Coronary artery (tissue), 2 donors: ENCODE data around the gene NEK3.
"Not testable (repeated sequence)": the region's sequence is repeated elsewhere in the genome, so short reads cannot be mapped to it uniquely, and the experiment has no call there.

Experiments
- DNase-seq: peaks from one replicate; pipeline ENCODE4 v3.0.0-alpha.2; 2017; ENCODE audit warnings: low spot score
- H3K27ac ChIP-seq, 2 donors: fragments of 200-600 bp; sonication (generic); one replicate each; pipeline ENCODE4 v1.5.1; 2016 to 2019
- H3K4me3 ChIP-seq: fragments of 200-600 bp; sonication (generic); 2 replicates; pipeline ENCODE4 v1.5.1; 2016; ENCODE audit warnings: mild to moderate bottlenecking, moderate library complexity
- TF ChIP-seq, protein P1 (sequence below): fragments of 200-600 bp; sonication (generic); IDR thresholded peaks from one replicate; pipeline ENCODE4 v1.5.1; 2019; ENCODE audit warnings: antibody characterized with exemption

The NEK3 gene

DNA sequence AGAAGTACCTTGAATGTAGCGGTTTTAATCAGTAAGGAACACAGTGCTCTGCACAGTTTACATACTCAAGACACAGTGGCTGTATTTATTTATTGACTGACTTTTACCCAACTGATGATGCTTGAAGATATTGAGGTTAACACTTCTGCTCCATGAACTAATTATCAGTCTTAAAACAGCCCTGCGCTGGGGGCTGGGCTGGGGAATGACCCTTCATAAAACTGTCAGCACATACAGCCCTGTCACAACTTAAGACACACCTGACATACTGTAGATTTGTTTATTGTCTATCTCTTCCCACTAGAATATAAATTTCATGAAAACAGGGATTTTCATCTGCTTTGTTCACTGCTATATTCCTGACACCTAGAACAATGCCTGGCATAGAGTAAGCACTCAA lies 41.3 kb downstream of the NEK3 start:
- H3K27ac ChIP-seq = no peak overlapping the region
- DNase-seq = no peak
- TF ChIP-seq, protein P1, sequence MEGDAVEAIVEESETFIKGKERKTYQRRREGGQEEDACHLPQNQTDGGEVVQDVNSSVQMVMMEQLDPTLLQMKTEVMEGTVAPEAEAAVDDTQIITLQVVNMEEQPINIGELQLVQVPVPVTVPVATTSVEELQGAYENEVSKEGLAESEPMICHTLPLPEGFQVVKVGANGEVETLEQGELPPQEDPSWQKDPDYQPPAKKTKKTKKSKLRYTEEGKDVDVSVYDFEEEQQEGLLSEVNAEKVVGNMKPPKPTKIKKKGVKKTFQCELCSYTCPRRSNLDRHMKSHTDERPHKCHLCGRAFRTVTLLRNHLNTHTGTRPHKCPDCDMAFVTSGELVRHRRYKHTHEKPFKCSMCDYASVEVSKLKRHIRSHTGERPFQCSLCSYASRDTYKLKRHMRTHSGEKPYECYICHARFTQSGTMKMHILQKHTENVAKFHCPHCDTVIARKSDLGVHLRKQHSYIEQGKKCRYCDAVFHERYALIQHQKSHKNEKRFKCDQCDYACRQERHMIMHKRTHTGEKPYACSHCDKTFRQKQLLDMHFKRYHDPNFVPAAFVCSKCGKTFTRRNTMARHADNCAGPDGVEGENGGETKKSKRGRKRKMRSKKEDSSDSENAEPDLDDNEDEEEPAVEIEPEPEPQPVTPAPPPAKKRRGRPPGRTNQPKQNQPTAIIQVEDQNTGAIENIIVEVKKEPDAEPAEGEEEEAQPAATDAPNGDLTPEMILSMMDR = no peak
- H3K4me3 ChIP-seq = no peak overlapping the region

DNA sequence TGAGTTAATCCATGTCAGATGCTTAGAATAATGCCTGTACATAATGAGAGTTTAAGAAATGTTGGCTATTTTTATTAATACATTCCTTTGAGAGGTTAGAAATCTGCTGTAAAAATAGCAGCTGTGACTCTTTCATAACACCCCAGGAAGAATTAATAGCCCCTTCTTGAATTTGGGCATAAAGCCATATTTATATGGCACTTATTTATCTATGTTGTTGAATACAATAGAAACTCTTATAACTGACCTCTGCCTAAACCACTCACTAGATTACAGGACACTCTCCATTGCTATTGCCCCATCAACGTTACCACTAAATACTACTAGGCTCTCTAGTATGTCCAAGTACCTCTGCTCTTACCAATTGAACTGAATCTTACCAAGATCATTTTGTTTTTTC lies 46.8 kb downstream of the NEK3 start:
- Histone ChIP-seq H3K27ac (no peak overlapping the region), H3K4me3 (no peak overlapping the region)
- TF ChIP-seq, protein P1 = no peak
- DNase-seq = no peak

GRCh38 chr13:52109116-52109670 lies 50.2 kb downstream of the NEK3 start:
- TF ChIP-seq, protein P1 = no peak
- DNase-seq = no peak
- no peak overlapping the region for H3K4me3 ChIP-seq
- H3K27ac ChIP-seq = no peak overlapping the region

GRCh38 chr13:52105841-52106240 lies 53.6 kb downstream of the NEK3 start:
- TF ChIP-seq, protein P1 = no peak
- no peak overlapping the region for H3K27ac ChIP-seq
- H3K4me3 ChIP-seq = no peak overlapping the region
- no peak for DNase-seq

DNA sequence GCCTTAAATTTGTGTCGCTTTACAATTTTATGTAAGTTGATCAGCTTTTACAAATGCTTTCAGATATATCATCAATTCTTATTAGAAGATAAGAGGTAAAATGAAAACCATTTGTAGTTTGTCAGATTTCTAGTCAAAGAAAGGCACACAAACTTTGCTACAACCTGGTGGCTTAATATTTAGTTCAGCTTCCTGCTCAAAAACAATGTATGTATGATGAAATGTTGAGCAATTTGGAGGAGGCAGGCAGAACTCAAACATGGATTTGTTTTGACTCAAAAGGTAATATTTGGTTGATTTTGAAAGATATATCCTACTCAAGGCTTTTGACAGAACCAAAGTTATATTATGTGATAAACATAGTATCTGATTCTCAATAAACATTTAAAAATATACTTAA lies 54.8 kb downstream of the NEK3 start:
- DNase-seq = no peak
- no peak overlapping the region for H3K27ac ChIP-seq
- TF ChIP-seq, protein P1 = no peak
- H3K4me3 ChIP-seq = no peak overlapping the region

GRCh38 chr13:52103386-52103785 lies 56.0 kb downstream of the NEK3 start:
- TF ChIP-seq, protein P1 = no peak
- DNase-seq = no peak
- Histone ChIP-seq H3K4me3 (no peak overlapping the region), H3K27ac (no peak overlapping the region)

DNA sequence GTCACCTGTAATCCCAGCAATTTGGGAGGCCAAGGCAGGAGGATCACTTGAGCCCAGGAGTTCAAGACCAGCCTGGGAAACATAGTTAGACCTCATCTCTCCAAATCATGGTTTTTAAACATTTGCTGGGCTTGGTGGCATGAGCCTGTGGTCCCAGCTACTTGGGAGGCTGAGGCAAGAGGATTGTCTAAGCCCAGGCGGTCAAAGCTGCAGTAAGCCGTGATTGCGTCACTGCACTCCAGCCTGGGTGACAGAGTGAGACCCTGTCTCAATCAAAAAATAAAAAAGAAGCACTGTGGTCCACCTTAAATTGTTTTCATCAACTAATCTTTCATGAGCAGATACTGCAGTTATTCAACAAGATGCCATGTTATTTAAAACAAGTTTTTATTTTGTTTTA lies 57.0 kb downstream of the NEK3 start:
- H3K27ac ChIP-seq, DNase-seq, H3K4me3 ChIP-seq: not testable (repeated sequence)

DNA sequence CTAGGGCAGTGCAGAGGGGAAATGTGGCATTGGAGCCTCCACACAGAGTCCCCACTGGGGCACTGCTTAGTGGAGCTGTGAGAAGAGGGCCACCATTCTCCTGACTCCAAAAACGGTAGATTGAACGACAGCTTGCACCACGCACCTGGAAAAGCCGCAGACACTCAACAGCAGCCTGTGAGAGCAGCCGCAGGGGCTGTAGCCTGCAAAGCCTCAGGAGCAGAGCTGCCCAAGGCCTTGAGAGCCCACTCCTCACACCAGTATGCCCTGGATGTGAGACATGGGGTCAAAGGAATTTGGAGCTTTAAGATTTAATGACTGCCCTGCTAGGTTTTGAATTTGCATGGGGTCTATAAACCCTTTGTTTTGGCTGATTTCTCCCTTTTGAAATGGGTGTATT lies 62.2 kb downstream of the NEK3 start:
- DNase-seq = no peak
- no peak overlapping the region for H3K4me3 ChIP-seq
- TF ChIP-seq, protein P1 = no peak
- no peak overlapping the region for H3K27ac ChIP-seq
